HEK293 (cell line): ENCODE results near the gene INTS1.
A peak's percentile ranks its signal among the peaks of the same experiment; 100 is the strongest.

Source experiments
- CTCF ChIA-PET: fragments of 350-600 bp; formaldehyde crosslinking; extraction: SDS; loops from one replicate; lab custom pipeline; 2021; ENCODE audit warnings: antibody characterized with exemption; lab: Yijun Ruan, JAX
- POLR2A ChIA-PET: fragments of 300-600 bp; formaldehyde crosslinking; extraction: SDS; loops from one replicate; lab custom pipeline; 2020; ENCODE audit warnings: antibody characterized with exemption, inconsistent platforms; lab: Yijun Ruan, JAX
- H3K27ac ChIP-seq: fragments of 200-500 bp; sonication (Bioruptor generic); 2 replicates; pipeline ENCODE4 v1.5.1; 2014; ENCODE audit warnings: low read depth, low read length, control low read depth, inconsistent platforms; ENCODE audit errors: extremely low read depth
- H3K36me3 ChIP-seq, 2 experiments: fragments of 200-500 bp in 1 of 2; sonication (Bioruptor generic) in 1 of 2; 1 replicate in 1 of 2; 2 replicates in 1 of 2; pipeline ENCODE4 v1.5.1; 2014 to 2017; ENCODE audit warnings: inconsistent platforms in 2 of 2, low read length in 2 of 2; ENCODE audit not compliant: control insufficient read depth in 2 of 2, insufficient read depth in 1 of 2
- H3K4me1 ChIP-seq: fragments of 200-500 bp; sonication (Bioruptor generic); 2 replicates; pipeline ENCODE4 v1.5.1; 2014; ENCODE audit warnings: mild to moderate bottlenecking, low read length, inconsistent platforms; ENCODE audit not compliant: control insufficient read depth, insufficient read depth
- H3K4me3 ChIP-seq: 2 replicates; pipeline ENCODE4 v1.5.1; 2011; ENCODE audit warnings: low read depth, mild to moderate bottlenecking, control low read depth, low read length, moderate library complexity
- H3K9me3 ChIP-seq: fragments of 200-500 bp; sonication (Bioruptor generic); 2 replicates; pipeline ENCODE4 v1.5.1; 2014; ENCODE audit warnings: low read depth, low read length, inconsistent platforms; ENCODE audit not compliant: control insufficient read depth, insufficient read depth
- TCF7L2 ChIP-seq: IDR thresholded peaks from 2 replicates; pipeline ENCODE4 v1.6.1; 2011; ENCODE audit warnings: low read depth, mild to moderate bottlenecking, inconsistent platforms, low read length, moderate library complexity, borderline replicate concordance
- YY1 ChIP-seq: fragments of 450-650 bp; formaldehyde crosslinking; IDR thresholded peaks from 2 replicates; pipeline ENCODE4 v1.5.1; 2018; ENCODE audit warnings: missing biosample characterization, missing genetic modification characterization
- ZBTB1 ChIP-seq: fragments of 450-650 bp; formaldehyde crosslinking; IDR thresholded peaks from 2 replicates; pipeline ENCODE4 v1.5.1; 2016; ENCODE audit warnings: missing biosample characterization, missing genetic modification characterization
- ZFP69B ChIP-seq: fragments of 450-650 bp; formaldehyde crosslinking; IDR thresholded peaks from 2 replicates; pipeline ENCODE4 v1.5.1; 2016; ENCODE audit warnings: missing biosample characterization, missing genetic modification characterization
- ZNF211 ChIP-seq: fragments of 450-650 bp; formaldehyde crosslinking; IDR thresholded peaks from 2 replicates; pipeline ENCODE4 v1.5.1; 2016; ENCODE audit warnings: low read depth, missing biosample characterization, missing genetic modification characterization
- ZNF292 ChIP-seq: fragments of 450-650 bp; formaldehyde crosslinking; IDR thresholded peaks from 2 replicates; pipeline ENCODE4 v1.5.1; 2016; ENCODE audit warnings: low read depth, missing biosample characterization, missing genetic modification characterization, borderline replicate concordance
- ZNF521 ChIP-seq: fragments of 450-650 bp; formaldehyde crosslinking; IDR thresholded peaks from 2 replicates; pipeline ENCODE4 v1.5.1; 2017; ENCODE audit warnings: missing biosample characterization, mild to moderate bottlenecking, missing genetic modification characterization
- ZNF561 ChIP-seq: fragments of 450-650 bp; IDR thresholded peaks from 2 replicates; pipeline ENCODE4 v1.5.1; 2018; ENCODE audit warnings: missing biosample characterization, missing genetic modification characterization, borderline replicate concordance
- ZNF571 ChIP-seq: fragments of 450-650 bp; formaldehyde crosslinking; IDR thresholded peaks from 2 replicates; pipeline ENCODE4 v1.5.0; 2017; ENCODE audit warnings: missing biosample characterization, missing genetic modification characterization
- ZNF600 ChIP-seq: fragments of 450-650 bp; formaldehyde crosslinking; IDR thresholded peaks from 2 replicates; pipeline ENCODE4 v1.5.1; 2016; ENCODE audit warnings: missing biosample characterization, missing genetic modification characterization
- ZNF610 ChIP-seq: fragments of 450-650 bp; formaldehyde crosslinking; IDR thresholded peaks from 2 replicates; pipeline ENCODE4 v1.5.1; 2016; ENCODE audit warnings: missing biosample characterization, missing genetic modification characterization, borderline replicate concordance
- ZNF621 ChIP-seq: fragments of 450-650 bp; formaldehyde crosslinking; IDR thresholded peaks from 2 replicates; pipeline ENCODE4 v1.5.1; 2017; ENCODE audit warnings: missing biosample characterization, missing genetic modification characterization
- ZNF624 ChIP-seq: fragments of 450-650 bp; formaldehyde crosslinking; IDR thresholded peaks from 2 replicates; pipeline ENCODE4 v1.5.1; 2017; ENCODE audit warnings: missing biosample characterization, missing genetic modification characterization
- ZNF654 ChIP-seq: fragments of 450-650 bp; formaldehyde crosslinking; IDR thresholded peaks from 2 replicates; pipeline ENCODE4 v1.5.1; 2016; ENCODE audit warnings: low read depth, missing biosample characterization, missing genetic modification characterization
- ZNF830 ChIP-seq: fragments of 450-650 bp; IDR thresholded peaks from 2 replicates; pipeline ENCODE4 v1.5.0; 2018; ENCODE audit warnings: missing biosample characterization, missing genetic modification characterization, low read depth, mild to moderate bottlenecking, moderate library complexity
- ZNF843 ChIP-seq: fragments of 450-650 bp; formaldehyde crosslinking; IDR thresholded peaks from 2 replicates; pipeline ENCODE4 v1.5.1; 2016; ENCODE audit warnings: missing biosample characterization, missing genetic modification characterization
- TF ChIP-seq, protein P1 (sequence below): fragments of 450-650 bp; formaldehyde crosslinking; IDR thresholded peaks from 2 replicates; pipeline ENCODE4 v1.5.1; 2016; ENCODE audit warnings: missing biosample characterization, missing genetic modification characterization, low read depth
- TF ChIP-seq, protein P2 (sequence below): fragments of 450-650 bp; formaldehyde crosslinking; IDR thresholded peaks from 2 replicates; pipeline ENCODE4 v1.5.1; 2016; ENCODE audit warnings: missing biosample characterization, missing genetic modification characterization
- TF ChIP-seq, protein P3 (sequence below): fragments of 450-650 bp; formaldehyde crosslinking; IDR thresholded peaks from 2 replicates; pipeline ENCODE4 v1.5.1; 2016; ENCODE audit warnings: missing biosample characterization, missing genetic modification characterization
- TF ChIP-seq, protein P4 (sequence below): fragments of 450-650 bp; formaldehyde crosslinking; IDR thresholded peaks from 2 replicates; pipeline ENCODE4 v1.5.1; 2016; ENCODE audit warnings: missing biosample characterization, missing genetic modification characterization
- TF ChIP-seq, protein P5 (sequence below): fragments of 450-650 bp; formaldehyde crosslinking; IDR thresholded peaks from 2 replicates; pipeline ENCODE4 v1.5.1; 2016; ENCODE audit warnings: missing biosample characterization, missing genetic modification characterization, borderline replicate concordance
- TF ChIP-seq, protein P6 (sequence below): fragments of 450-650 bp; formaldehyde crosslinking; IDR thresholded peaks from 2 replicates; pipeline ENCODE4 v1.5.1; 2016; ENCODE audit warnings: missing biosample characterization, missing genetic modification characterization, borderline replicate concordance

Gene INTS1

DNA sequence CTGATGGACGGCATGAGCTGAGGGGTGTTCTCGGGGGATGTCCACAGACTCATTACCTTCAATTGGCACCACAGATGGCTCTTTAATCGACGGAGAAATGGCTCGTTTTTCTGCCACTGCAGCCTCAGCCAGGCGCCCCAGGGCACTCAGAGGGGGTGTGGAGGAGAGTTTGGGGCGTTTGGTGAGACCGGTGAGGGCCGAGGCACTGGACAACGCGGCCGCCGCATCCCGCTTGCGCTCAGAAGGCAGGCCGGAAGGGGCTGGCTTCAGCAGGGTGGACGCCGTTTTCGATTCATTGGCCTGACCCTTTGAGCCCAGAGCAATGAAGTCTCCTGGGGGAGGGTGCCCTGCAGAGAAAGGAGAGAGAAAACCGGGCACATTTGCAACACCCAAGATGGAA lies 1.3 kb downstream of the INTS1 start:
- POLR2A ChIA-PET = no interaction called here
- H3K27ac ChIP-seq = no peak overlapping the region
- H3K9me3 ChIP-seq = no peaks in the 10 kb centered on the region
- peak overlapping the region; percentile 89 for H3K4me3 ChIP-seq
- H3K36me3 ChIP-seq = peaks cover 6 to 39% of the 10 kb centered on the region in 2 experiments; a peak in 2 of 3 replicates
- CTCF ChIA-PET = interaction anchor here (0.6 to 1.1 kb wide), 2 partner anchors 17 to 71 kb away, joined by 3 read pairs; no protein-coding TSS in a partner anchor
- TF ChIP-seq ZNF654 (tag by site-specific recombination) (no peak), ZNF292 (no peak), ZNF600 (tag by site-specific recombination) (no peak), ZNF610 (tag by site-specific recombination) (no peak), YY1 (tag by site-specific recombination) (no peak), ZNF211 (tag by site-specific recombination) (no peak), ZNF624 (tag by site-specific recombination) (no peak), ZNF571 (tag by site-specific recombination) (no peak), ZBTB1 (tag by site-specific recombination) (no peak)
- TF ChIP-seq, protein P1, sequence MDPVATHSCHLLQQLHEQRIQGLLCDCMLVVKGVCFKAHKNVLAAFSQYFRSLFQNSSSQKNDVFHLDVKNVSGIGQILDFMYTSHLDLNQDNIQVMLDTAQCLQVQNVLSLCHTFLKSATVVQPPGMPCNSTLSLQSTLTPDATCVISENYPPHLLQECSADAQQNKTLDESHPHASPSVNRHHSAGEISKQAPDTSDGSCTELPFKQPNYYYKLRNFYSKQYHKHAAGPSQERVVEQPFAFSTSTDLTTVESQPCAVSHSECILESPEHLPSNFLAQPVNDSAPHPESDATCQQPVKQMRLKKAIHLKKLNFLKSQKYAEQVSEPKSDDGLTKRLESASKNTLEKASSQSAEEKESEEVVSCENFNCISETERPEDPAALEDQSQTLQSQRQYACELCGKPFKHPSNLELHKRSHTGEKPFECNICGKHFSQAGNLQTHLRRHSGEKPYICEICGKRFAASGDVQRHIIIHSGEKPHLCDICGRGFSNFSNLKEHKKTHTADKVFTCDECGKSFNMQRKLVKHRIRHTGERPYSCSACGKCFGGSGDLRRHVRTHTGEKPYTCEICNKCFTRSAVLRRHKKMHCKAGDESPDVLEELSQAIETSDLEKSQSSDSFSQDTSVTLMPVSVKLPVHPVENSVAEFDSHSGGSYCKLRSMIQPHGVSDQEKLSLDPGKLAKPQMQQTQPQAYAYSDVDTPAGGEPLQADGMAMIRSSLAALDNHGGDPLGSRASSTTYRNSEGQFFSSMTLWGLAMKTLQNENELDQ (tag by site-specific recombination) = no peak
- no peaks in the 10 kb centered on the region for H3K4me1 ChIP-seq

DNA sequence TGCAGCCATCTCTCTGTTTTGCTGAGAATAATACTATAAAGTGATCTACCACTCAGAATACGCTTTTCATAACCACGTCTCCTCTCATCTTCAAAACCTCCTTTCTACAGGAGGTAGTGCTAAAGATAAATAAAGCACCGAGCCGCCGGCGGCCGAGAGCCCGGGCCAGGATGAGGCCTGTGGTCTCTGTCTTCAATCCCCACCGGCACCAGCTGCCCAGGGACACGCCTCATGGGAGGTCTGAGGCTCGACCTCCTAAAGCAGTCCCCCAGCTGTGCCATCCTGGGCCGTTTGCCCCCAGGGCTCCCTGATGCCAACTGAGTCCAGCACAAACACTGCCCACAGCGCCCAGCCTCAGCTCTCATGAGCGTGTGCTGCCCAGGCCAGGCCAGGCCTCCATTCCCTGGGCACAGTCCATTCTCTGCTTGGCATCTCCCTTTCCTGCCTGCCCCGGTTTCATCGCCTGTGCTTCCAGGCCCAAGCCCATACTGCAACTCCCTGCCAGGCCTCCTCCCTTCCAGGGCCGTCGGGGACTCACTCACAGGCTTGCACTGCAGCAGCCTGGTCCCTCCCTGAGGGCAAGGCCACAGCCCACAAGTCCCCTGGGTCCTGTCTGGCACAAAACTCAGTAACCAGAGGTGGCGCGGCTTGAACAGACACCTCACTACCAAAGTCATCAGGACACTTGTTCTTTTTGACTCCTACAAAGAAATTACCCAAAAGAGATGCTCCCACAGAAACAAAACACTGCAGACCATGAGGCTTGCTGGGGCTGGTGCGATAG lies 2.5 kb downstream of the INTS1 start:
- Histone ChIP-seq H3K27ac (no peak overlapping the region), H3K9me3 (no peaks in the 10 kb centered on the region), H3K4me3 (no peak overlapping the region), H3K4me1 (no peaks in the 10 kb centered on the region), H3K36me3 (peaks cover 6 to 51% of the 10 kb centered on the region in 2 experiments; a peak in 2 of 3 replicates)
- ChIA-PET POLR2A (no interaction called here), CTCF (no interaction called here)
- TF ChIP-seq, protein P2, sequence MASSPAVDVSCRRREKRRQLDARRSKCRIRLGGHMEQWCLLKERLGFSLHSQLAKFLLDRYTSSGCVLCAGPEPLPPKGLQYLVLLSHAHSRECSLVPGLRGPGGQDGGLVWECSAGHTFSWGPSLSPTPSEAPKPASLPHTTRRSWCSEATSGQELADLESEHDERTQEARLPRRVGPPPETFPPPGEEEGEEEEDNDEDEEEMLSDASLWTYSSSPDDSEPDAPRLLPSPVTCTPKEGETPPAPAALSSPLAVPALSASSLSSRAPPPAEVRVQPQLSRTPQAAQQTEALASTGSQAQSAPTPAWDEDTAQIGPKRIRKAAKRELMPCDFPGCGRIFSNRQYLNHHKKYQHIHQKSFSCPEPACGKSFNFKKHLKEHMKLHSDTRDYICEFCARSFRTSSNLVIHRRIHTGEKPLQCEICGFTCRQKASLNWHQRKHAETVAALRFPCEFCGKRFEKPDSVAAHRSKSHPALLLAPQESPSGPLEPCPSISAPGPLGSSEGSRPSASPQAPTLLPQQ (tag by site-specific recombination) = no peak
- TF ChIP-seq ZNF521 (tag by site-specific recombination) = no peak
- TF ChIP-seq, protein P3, sequence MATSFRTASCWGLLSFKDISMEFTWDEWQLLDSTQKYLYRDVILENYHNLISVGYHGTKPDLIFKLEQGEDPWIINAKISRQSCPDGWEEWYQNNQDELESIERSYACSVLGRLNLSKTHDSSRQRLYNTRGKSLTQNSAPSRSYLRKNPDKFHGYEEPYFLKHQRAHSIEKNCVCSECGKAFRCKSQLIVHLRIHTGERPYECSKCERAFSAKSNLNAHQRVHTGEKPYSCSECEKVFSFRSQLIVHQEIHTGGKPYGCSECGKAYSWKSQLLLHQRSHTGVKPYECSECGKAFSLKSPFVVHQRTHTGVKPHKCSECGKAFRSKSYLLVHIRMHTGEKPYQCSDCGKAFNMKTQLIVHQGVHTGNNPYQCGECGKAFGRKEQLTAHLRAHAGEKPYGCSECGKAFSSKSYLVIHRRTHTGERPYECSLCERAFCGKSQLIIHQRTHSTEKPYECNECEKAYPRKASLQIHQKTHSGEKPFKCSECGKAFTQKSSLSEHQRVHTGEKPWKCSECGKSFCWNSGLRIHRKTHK (tag by site-specific recombination) = no peak
- no peak for TF ChIP-seq ZNF561
- no peak for TF ChIP-seq ZNF830
- TF ChIP-seq, protein P4, sequence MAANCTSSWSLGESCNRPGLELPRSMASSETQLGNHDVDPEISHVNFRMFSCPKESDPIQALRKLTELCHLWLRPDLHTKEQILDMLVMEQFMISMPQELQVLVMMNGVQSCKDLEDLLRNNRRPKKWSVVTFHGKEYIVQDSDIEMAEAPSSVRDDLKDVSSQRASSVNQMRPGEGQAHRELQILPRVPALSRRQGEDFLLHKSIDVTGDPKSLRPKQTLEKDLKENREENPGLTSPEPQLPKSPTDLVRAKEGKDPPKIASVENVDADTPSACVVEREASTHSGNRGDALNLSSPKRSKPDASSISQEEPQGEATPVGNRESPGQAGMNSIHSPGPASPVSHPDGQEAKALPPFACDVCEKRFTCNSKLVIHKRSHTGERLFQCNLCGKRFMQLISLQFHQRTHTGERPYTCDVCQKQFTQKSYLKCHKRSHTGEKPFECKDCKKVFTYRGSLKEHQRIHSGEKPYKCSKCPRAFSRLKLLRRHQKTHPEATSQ = no peak
- no peak for TF ChIP-seq ZNF843 (tag by site-specific recombination)
- TF ChIP-seq, protein P5, sequence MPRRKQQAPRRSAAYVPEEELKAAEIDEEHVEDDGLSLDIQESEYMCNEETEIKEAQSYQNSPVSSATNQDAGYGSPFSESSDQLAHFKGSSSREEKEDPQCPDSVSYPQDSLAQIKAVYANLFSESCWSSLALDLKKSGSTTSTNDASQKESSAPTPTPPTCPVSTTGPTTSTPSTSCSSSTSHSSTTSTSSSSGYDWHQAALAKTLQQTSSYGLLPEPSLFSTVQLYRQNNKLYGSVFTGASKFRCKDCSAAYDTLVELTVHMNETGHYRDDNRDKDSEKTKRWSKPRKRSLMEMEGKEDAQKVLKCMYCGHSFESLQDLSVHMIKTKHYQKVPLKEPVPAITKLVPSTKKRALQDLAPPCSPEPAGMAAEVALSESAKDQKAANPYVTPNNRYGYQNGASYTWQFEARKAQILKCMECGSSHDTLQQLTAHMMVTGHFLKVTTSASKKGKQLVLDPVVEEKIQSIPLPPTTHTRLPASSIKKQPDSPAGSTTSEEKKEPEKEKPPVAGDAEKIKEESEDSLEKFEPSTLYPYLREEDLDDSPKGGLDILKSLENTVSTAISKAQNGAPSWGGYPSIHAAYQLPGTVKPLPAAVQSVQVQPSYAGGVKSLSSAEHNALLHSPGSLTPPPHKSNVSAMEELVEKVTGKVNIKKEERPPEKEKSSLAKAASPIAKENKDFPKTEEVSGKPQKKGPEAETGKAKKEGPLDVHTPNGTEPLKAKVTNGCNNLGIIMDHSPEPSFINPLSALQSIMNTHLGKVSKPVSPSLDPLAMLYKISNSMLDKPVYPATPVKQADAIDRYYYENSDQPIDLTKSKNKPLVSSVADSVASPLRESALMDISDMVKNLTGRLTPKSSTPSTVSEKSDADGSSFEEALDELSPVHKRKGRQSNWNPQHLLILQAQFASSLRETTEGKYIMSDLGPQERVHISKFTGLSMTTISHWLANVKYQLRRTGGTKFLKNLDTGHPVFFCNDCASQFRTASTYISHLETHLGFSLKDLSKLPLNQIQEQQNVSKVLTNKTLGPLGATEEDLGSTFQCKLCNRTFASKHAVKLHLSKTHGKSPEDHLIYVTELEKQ (tag by site-specific recombination) = no peak
- TF ChIP-seq TCF7L2 = no peak
- no peak for TF ChIP-seq ZNF621 (tag by site-specific recombination)
- TF ChIP-seq ZFP69B (tag by site-specific recombination) = no peak
- TF ChIP-seq, protein P6, sequence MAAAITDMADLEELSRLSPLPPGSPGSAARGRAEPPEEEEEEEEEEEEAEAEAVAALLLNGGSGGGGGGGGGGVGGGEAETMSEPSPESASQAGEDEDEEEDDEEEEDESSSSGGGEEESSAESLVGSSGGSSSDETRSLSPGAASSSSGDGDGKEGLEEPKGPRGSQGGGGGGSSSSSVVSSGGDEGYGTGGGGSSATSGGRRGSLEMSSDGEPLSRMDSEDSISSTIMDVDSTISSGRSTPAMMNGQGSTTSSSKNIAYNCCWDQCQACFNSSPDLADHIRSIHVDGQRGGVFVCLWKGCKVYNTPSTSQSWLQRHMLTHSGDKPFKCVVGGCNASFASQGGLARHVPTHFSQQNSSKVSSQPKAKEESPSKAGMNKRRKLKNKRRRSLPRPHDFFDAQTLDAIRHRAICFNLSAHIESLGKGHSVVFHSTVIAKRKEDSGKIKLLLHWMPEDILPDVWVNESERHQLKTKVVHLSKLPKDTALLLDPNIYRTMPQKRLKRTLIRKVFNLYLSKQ = no peak
